ENCODE results near the gene GDF11. TPM values are rescaled to one million over a fixed set of nuclear protein-coding genes. Genes with fewer than 3 reads are reported as not detected.
"Not testable (repeated sequence)": the region's sequence is repeated elsewhere in the genome, so short reads cannot be mapped to it uniquely, and the experiment has no call there.

Gene GDF11
- total RNA-seq, 1 experiment from 2014 or later = 7.0 TPM

DNA sequence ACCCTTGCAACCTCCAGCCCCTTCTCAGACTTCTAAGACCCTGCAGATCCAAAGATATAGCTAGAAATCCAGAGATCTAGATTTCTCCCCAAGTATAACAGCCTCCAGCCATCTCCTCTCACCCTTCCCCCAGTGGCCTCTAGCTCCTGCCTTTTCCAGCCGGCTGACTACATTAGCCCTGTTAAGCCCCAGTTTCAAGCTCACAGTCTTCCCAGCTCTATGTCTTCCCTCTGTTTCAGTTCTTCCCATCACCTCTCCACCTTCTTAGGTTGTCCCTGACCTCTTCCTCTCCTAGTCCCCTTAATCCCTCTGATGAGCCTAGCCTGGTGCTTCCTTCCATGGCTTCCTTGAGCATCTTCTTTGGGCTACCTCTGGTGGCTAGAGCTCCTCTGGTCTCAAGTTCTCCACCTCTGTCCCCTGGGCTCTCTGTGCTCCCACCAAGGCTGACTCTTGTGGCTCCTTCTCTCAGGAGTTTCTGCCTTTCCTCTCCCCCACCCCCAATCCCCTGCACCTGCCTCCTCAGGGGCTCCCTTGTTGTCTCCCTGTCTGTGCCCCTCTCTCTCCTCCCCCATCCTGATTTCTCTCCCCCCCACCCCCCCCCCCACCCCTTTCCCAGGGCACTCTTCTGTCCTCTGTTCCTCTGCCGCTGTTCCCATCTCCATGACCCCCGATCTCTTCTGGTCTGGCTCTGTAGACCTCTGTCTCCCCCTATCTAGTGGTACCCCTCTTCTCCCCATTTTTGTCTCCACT, 816 bp upstream of the GDF11 start:
- no peak for DNase-seq (ENCODE audit: low spot score)

DNA sequence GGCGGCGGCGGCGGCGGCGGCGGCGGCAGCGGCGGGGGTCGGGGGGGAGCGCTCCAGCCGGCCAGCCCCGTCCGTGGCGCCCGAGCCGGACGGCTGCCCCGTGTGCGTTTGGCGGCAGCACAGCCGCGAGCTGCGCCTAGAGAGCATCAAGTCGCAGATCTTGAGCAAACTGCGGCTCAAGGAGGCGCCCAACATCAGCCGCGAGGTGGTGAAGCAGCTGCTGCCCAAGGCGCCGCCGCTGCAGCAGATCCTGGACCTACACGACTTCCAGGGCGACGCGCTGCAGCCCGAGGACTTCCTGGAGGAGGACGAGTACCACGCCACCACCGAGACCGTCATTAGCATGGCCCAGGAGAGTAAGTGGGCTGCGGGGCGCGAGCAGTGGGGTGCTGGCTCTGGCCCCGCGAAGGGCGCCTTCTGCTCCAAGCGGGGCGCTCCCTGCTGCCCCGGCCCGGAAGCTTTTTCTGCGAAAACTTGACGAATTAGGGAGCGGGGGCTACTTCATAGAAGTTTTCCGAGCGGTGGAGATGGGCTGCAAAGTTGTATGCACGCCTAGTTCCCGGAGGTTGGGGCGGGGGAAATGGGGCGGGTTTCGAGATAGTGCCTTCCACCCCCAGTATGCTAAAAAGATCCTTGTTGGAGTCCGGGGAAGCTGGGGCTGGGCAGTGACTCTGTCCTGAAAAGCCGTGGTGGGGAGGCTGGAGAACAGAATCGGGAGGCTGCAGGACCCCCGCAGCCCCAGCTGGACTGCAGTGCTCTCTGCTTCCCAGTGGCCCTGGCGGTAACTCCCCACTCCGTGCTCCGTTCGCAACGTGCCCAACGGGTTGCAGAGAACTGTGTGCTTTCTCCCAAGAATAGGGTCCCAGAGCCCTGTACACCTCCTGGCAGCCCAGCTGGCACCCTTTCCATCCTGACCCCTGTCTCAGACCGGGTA, 751 bp downstream of the GDF11 start:
- no peak for DNase-seq (ENCODE audit: low spot score)

DNA sequence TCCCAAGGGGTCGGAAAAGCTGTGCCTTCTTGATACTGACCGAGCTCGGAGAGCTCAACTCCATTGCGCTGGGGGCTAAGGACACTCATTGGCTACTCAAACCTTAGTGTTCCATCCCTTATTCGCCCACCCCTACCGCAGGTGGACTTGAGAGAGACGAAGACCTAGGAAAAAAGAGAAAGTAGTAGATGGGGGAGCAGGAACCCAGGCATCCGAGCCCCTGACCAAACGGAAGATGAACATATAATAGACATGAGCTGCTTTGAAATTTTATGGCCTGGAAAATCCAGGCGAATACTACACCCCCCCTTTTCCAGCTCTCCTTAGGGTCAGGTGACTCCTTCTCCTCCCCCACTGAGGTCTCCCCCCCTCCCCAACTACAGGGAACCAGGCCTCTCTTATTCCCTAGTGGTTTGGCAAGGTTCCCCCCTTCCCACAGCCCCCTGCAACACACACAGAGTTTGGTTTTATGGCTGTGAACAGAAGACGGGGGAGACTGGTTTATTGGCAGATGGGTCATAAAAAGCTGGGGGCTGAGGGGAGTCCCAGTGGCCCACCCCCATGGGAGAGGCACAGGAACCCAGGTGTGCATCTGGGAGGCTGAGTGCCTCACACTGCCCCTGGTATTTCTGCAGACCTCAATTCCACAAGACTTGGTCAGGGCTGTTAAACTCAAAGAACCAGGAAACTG, 1.6 kb downstream of the GDF11 start:
- no peak for DNase-seq (ENCODE audit: low spot score)

DNA sequence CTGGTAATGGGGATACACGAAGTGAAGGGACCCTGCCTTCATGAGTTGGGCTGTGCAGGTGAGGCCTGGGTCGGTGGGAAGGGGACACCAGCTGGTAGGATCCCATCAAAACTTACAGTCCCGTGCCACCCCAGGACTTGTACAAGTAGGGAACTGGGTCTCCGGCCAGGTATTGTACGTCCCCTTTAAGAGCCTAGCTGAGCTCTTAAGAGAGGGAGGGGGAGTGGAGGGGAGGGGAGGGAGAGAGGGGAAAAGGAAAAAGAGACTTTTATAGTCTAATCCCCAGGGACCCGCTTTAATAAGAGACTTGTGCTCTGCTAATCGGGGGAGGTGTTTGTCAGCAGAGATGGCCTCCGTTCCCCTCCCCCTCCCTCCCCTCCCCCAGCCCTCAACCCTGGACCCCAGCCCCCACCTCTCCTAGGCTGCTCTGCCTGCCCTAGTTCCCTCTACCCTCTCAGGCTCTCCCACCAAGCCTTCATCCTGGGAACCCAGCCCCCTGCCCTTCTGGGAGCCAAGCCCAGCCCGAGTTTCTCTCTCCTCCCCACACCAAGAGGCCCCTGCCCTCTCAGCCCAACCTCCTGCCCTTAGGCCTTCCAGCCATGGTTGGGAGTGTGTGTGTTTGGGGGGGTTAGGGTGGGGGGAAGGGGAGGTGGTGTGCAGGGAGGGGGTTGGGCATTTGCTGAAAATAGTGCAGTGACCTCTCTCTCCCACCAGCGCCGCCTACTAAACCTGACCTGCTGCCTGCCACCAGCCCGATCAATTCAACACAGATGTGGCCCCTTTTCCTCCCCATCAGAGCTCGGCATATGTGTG, 2.6 kb downstream of the GDF11 start:
- no peak for DNase-seq (ENCODE audit: low spot score)

DNA sequence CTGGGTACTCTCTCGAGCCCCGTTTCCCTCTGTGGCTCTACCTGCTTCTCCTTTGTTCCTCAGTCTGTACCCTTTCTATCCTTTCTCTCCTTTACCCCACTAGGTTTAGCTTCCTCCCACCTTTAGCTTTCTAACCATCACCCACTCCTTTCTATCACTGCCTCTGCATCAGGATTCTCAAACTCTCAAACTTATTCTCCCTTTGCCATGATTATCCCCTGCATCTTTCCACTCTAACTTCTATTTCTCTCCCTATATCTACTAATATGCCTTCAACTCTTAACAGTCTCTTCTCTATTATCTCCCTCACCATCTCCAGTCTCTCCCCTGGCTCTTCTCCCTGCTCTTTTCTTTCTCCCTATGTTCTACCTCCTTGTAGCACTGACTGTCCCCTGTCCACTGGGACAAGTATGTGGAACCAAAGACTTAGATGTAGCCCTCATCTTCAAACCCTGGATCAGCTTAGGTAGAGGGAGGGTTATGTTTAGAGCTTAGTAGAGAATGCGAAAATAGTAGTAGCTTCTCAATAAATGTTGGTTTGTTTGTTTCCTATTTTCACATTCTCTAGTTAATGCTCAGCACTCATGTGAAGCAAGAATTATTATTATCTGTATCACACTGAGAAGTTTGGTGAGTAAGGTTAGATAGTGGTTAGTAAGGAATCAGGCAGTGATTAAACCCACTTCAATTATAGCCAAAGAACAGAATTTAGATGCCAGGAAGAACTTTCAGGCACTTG, 3.4 kb downstream of the GDF11 start:
- DNase-seq (ENCODE audit: low spot score) = no peak

DNA sequence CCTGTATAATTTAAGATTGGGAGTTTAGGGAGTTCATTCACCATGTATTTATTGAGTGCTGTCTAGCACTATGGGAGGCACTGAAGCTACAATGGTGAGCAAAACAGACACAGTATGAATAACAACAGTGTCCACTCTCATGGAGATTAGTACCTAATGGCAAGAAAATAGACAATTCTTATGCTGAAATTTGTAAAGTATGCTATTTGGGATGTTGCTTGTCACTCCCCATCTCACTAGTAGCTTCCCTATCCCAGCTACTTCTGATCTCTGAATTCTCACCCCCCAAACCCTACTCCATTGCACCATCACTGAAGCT, 4.0 kb downstream of the GDF11 start:
- DNase-seq (ENCODE audit: low spot score) = no peak

DNA sequence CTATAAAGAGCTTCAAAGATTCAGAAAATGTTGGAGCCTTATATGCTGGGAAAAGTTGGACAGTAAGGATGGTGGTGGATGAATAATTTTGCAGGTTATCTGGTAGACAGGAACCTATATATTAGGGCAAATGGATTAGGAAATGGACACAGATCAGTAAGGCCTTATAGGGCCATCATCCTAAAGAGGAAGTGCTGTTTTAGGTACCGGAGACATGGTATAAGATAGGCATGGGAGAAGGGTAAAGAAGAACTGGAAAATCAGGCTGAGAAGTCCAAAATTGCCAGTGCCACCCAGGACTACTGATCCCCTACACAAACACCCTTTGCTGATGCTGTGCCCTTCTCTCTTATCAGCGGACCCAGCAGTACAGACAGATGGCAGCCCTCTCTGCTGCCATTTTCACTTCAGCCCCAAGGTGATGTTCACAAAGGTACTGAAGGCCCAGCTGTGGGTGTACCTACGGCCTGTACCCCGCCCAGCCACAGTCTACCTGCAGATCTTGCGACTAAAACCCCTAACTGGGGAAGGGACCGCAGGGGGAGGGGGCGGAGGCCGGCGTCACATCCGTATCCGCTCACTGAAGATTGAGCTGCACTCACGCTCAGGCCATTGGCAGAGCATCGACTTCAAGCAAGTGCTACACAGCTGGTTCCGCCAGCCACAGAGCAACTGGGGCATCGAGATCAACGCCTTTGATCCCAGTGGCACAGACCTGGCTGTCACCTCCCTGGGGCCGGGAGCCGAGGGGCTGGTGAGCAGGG, 5.5 kb downstream of the GDF11 start:
- no peak for DNase-seq (ENCODE audit: low spot score)

DNA sequence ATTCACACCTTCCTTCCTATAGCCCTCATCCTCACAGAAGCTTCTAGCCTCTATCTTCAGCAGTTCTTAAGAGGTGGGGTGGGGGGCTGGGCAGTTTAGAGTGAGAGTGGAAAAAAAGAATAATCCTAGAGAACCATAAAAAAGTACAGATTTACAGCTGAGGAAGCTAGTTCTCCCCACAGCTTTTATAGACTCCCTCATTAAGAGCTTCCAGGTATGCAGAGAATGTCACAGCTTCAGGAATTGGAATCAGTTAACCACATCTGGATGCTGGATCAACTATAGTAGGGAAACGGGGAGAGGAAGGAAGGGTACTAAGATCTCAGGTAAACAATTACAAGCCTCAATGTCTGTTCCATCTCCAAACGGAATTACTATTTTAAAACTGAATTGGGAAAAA, 12.3 kb downstream of the GDF11 start:
- no peak for DNase-seq (ENCODE audit: low spot score)

DNA sequence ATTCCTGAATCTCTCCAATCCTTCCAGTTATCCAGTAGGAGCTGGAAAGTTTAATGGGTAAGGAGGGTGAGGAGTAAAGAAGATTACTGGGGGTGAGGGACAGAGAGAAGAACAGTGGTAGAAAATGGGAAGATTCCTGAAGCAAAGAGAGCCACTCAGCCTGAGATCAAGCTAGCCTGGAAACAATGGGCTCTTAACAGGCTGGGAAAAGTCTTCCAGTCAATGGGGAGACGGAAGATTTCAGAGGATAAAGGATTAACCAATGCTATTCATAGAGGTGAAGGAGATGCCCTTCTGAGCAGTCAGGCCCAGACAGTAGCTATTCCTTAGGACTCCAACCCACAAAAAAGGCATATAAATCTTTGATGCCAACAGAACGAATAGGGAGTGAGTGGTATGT, 14.8 kb downstream of the GDF11 start:
- no peak for DNase-seq (ENCODE audit: low spot score)

DNA sequence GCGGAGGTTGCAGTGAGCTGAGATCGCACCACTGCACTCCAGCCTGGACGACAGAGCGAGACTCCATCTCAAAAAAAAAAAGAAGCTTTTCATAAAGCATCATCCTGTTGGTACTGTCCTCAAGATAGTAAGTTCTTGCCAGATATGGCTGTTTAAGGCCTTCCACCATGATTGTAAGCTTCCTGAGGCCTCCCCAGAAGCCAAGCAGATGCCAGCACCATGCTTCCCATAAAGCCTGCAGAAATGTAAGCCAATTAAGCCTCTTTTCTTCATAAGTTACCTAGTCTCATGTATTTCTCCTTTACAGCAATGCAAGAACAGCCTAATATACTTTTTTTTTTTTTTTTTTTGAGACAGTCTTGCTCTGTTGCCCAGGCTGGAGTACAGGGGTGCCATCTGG, 15.7 kb downstream of the GDF11 start:
- DNase-seq (ENCODE audit: low spot score) = not testable (repeated sequence)

DNA sequence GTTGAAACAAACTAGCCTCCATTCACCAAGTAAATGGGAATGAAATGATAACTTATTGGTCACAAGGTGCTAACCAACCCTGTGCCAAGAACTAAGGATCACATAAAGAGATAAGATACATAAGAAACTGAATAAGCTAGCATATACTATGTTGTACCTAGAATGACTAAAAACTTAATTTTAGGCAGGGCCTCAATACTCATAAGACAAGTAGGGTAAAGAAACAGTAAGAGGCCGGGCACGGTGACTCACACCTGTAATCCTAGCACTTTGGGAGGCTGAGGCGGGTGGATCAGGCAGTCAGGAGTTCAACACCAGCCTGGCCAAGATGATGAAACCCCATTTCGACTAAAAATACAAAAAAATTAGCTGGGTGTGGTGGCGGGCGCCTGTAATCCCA, 17.7 kb downstream of the GDF11 start:
- DNase-seq (ENCODE audit: low spot score) = no peak

DNA sequence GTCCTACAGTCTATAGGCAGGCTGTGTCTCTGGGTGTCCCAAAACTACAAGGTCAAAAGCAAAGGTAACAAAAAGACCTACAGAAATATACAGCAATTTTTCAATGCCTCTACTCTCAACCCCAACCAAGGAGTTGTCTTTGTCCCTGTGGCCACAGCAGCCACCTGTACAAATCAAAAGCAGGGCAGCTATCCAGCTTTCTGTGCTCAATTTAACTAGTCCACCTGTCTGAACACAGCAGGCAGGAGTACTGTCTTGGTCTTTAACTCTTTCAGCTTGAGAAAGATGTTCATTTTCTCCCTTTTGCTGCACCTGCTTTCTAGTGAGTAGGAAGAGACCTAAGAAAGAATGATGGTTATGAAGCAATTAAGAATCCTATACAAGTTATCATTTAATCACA, 19.7 kb downstream of the GDF11 start:
- DNase-seq (ENCODE audit: low spot score) = no peak

DNA sequence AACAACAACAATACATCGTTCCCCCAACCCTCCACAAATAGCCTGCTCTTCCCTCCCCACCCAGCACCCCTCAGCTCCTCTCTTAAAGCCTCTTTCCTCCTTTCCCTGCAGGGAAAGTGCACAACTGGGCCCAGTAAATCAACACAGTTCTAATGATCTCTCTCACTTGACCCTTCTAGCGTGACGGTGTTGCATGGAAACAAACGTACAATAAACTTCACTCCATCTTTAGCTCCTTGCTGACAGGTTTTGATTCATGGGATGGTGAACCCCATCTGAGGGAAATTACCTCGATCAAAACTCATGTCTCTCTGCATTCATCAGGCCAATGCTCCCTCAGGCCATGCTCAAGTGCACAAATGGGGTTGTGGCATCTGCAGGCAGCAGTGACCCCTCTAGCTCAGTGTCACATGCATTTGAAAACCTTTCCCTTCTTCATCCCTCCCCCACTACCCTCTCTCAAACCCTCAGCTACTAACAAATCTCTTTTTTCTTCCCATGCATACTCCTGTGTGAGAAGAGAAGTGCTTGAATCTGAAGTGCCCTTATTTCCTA, 22.9 kb downstream of the GDF11 start:
- no peak for DNase-seq (ENCODE audit: low spot score)

DNA sequence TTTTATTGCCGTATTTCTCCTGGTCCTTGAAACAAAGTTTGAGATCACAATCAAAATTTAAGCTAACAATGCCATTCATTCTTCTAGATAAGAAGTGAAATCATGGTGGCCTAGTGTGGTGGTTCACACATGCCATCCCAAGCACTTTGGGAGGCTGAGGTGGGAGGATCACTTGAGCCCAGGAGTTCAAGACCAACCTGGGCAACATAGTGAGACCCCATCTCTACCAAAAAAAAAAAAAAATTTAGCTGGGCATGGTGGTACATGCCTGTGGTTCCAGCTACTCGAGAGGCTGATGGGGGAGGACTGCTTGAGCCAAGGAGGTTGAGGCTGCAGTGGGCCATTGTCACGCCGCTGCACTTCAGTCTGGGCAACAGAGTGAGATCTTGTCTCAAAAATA, 24.2 kb downstream of the GDF11 start:
- DNase-seq (ENCODE audit: low spot score) = no peak

DNA sequence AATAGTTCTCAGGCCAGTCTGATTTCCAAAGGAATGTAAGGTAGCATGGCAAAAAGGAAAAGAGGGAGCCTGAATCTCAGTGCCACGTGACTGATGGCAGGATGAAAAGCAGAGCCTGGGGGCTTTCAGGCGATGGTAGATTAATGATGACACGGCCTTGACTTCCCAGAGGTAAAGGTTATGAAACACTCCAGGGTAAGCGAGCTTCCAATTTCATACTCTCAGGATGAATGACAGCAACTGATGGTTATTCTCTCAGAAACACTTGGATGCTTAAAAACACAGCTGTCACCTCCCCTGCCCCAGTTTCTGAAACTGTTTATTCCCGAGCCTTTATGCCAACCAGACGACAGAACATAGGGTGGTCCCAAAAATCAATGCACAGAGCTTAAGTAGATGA, 28.8 kb downstream of the GDF11 start:
- DNase-seq (ENCODE audit: low spot score) = no peak

DNA sequence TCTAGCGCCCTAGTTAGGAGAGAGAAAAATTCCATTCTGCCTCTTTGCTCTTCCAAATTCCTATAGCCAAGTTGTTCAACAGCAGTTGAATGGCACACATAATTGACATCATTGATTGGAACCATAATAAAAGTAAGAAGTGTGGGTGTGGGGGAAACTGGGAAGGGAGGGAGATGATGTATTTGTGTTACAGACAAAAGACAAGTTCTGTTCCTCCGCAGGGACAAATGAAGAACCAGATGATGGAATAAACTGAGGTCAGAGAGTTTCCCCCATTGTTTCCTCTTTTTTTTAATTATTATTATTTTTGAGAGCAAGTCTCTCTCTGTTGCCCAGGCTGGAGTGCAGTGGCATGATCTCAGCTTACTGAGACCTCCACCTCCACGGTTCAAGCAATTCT, 34.9 kb downstream of the GDF11 start:
- DNase-seq (ENCODE audit: low spot score) = no peak

DNA sequence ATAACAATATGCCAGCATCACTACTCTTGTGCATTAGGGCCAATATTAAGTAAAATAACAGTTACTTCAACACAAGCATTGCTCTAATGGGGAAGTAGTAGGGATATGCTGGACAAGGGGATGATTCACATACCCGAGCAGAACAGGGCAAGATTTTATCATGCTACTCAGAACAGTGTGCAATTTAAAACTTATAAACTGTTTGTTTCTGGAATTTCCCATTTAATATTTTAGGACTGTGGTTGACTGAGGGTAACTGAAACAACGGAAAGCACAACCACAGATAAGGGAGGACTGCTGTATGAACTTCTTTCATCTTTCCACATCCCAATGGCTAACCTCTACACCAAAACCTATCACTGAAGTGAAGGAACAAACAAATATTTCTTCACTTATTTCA, 37.8 kb downstream of the GDF11 start:
- no peak for DNase-seq (ENCODE audit: low spot score)

DNA sequence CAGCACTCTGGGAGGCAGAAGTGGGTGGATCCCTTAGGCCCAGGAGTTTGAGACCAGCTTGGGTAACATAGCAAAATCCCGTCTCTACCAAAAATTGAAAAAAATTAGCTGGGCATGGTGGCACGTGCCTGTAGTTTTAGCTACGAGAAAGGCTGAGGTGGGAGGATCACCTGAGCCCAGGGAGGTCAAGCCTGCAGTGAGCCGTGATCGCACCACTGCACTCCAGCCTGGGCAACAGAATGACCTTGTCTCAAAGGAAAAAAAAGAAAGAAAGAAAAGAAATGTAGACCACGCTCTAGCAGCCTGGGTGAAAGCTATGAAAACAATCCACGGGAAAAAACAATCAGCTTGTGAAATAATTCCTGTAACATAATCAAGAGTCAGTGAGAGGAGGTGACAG, 45.6 kb downstream of the GDF11 start:
- DNase-seq (ENCODE audit: low spot score) = no peak

DNA sequence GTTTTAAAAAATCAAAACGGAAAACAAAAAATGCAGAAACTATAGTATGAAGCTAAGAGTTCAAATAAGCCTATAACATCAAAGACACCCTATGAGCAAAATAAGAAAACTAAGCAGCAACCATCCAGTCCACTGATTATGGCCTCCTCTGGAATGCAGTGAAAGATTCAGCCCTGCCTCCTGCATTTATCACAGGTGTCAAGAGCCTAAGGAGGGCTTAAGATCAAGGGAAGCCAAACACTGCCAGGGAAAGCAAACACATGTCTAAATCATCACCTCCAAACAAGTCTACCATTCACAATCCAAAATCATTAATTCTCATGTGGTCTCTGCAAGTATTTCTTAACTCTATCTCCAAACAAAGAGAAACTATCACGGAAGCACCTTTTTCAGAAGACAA, 46.2 kb downstream of the GDF11 start:
- no peak for DNase-seq (ENCODE audit: low spot score)

DNA sequence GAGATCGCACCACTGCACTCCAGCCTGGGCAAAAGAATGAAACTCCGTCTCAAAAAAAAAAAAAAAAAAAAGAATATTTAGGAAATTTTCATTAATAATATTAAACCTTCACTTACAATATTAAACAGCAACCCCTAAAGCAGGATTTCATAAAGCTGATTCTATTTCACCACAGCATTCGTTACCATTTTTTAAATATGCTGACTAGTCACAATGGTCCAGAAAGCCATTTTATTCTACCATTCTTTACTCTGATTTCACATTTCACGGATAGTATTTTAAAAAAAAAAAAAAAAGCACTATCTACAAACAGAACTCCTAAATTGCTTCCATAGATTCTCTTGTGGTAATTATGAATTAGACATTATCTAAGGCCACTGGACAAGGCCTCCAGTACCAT, 47.0 kb downstream of the GDF11 start:
- no peak for DNase-seq (ENCODE audit: low spot score)
